D721Med (cell line): Measurements from ENCODE around the gene GALNT12.

ENCODE experiments used
- DNase-seq: peaks from one replicate; pipeline ENCODE4 v3.0.0; 2011; ENCODE audit warnings: low spot score; ENCODE audit not compliant: insufficient read length
- FAIRE-seq: peaks from 2 replicates; lab custom pipeline; 2011; peaks lifted over from hg19 to GRCh38; lab: Jason Lieb, UNC
- CTCF ChIP-seq: IDR thresholded peaks from 2 replicates; pipeline ENCODE4 v1.5.1; 2012; ENCODE audit warnings: mild to moderate bottlenecking, control low read depth; ENCODE audit not compliant: insufficient read depth; ENCODE audit errors: missing control alignments

GALNT12 gene

DNA sequence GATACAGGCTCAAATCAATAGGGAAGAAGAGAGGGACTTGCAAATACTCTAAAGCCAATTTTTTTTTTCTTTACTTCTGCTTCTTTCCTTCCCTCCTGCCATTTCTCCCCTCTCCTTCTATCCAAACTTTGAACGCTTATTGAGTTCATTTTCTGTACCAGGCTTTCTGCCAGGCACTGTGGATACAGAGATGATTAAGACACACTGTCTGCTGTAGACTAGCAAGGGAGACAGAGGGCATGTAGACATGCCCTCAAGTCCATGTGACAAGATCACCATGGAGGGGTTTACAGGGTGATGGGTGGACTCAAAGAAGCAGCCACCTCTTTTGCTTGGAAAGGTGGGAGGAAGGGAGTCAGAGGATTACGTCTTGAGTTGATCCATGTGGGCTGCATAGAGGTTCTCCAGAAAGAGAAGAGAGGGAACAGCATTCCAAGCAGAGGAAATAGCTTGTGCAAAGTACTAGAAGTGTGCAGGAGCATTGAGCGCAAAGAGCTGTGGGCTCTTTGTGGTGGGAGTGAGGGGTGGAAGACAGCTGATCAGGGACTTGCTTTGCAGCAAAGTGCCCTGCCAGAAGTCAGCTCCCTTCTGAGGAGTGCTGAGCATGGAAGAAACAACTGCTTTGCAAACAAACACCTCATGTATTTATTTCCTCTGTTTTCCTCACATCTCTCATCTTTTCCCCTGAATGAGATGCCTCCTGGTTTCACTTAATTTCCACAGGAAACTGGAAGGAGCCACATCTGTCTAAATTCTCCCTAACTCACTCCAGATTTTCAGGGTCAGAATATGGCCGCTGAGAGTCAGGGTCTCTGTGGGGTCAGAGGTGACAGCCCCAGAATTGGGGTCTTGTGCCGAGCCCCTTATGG is 71.9 kb downstream of the GALNT12 start:
- DNase-seq (no peak), FAIRE-seq (no peak)
- TF ChIP-seq CTCF, result no peak

DNA sequence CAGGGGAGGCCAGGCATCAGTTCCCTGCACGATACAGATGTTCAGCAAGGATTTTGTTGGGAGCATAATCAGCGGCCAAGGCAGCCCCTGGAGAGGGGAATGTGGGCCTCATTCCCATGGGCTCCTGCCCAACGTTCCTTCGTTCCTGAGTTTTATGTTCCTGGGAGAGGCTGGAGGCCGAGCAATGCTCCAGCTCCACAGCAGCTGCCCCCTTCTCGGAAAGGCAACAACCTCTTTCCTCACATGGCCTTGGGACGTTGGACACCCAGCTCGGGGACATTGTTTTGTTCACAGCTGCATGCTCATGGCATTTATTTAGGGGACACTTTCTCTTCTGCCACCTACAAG is 72.5 kb downstream of the GALNT12 start:
- TF ChIP-seq CTCF, result no peak
- DNase-seq, result no peak
- no peak for FAIRE-seq

GRCh38 chr9:98880311-98881015 is 73.0 kb downstream of the GALNT12 start:
- DNase-seq (no peak), FAIRE-seq (no peak)
- no peak for TF ChIP-seq CTCF

DNA sequence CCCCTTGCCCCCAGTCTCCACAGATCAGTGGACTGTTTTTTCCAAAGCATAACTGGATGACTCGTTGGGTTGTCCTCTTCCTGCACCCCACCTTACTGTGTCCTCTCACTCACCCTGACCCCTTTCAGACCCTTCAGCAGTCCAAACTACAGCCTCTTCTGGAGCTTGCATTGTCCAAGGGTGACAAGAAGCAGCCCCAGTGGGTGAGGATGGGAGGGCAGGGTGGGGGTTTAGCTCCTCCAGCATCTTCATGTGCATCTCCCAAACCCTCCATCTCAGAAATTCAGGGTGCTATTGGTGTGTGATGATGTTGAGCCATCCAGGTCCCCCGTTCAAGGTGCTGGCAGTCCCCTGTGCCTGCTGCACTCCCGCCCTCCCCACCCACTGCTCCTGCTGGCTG is 73.9 kb downstream of the GALNT12 start:
- FAIRE-seq, result no peak
- no peak for TF ChIP-seq CTCF
- no peak for DNase-seq

DNA sequence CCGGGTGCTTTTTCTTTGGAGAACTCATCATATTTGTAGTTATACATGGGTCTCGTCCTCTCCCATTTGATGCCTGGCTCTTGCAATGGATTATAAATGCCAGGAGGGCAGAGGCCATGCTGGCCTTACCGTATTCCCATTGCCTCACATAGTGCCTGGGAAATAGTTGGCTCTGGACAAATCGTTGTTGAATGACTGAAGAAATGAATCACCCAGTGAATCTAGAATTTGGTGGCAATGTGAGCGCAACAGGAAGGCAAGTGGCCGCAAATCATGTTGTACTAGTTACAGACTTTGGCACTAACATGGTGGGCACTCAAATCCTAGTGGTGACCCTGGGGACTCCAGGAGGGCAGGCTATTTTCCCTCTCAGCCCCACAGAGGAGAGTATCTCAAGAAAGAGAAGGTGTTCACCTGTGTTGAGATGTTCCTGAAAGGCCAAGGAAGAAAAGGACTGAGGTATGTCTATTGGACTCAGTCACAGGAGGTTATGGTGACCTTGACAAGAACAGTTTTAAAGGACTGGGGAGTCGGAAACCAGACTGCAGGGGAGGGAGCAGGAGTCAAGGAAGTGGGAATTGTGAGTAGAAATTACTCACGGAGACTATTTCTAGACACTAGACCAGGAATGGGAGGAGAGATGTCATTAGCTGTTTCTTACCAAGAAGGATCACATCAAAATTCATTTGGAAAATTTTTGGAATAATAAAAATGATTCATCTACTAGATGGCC is 74.5 kb downstream of the GALNT12 start:
- no peak for TF ChIP-seq CTCF
- FAIRE-seq (no peak), DNase-seq (no peak)

- FAIRE-seq (no peak), DNase-seq (no peak)
- TF ChIP-seq CTCF, result no peak
These were observed 75.1 kb downstream of the GALNT12 start for GRCh38 chr9:98882569-98882923.
